RWPE1 (cell line): ENCODE measurements around the gene SMOC2.

ENCODE experiments used
- CTCF ChIA-PET: fragments of 350-600 bp; sonication (Branson Sonifier 250); formaldehyde crosslinking; extraction: SDS; loops from one replicate; lab custom pipeline; 2021; lab: Yijun Ruan, JAX
- POLR2A ChIA-PET: fragments of 400-600 bp; formaldehyde crosslinking; extraction: SDS; loops from one replicate; lab custom pipeline; 2020; ENCODE audit warnings: antibody characterized with exemption; ENCODE audit not compliant: low non-redundant PET; lab: Yijun Ruan, JAX
- DNase-seq: peaks from one replicate; pipeline ENCODE4 v3.0.0; 2012; ENCODE audit warnings: low spot score
- H3K27ac ChIP-seq: fragments of 450-650 bp; 2 replicates; pipeline ENCODE4 v1.5.1; 2017
- CTCF ChIP-seq: fragments of 450-650 bp; conservative IDR thresholded peaks from 2 replicates; pipeline ENCODE4 v1.5.1; 2017; ENCODE audit warnings: low read depth, mild to moderate bottlenecking

Gene SMOC2

GRCh38 chr6:168706471-168707177 lies 265.6 kb downstream of the SMOC2 start:
- TF ChIP-seq CTCF = no peak
- ChIA-PET CTCF (interaction anchor here (0.6 kb wide), 1 partner anchor 42 kb away, joined by 5 read pairs; no protein-coding TSS in a partner anchor), POLR2A (no interaction called here)
- DNase-seq = no peak
- H3K27ac ChIP-seq = no peak overlapping the region

DNA sequence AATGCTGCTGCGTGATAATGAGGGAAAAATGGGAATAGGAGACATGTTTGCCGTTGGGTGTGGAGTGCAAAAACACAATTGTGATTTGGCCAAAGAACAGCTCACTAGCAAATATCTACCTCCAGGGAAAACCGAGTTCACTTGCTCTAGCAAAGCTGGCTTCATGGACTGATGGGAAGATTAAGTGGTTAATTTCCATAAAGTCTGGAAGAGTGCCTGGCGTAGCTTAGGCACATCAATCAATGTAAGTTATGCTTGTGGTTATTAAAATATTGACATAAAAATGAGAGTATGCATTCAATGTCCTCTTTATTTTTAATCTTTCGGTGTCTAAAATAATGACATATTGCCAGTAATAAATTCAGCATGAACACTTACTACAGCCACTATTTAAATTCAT lies 267.5 kb downstream of the SMOC2 start:
- ChIA-PET POLR2A (no interaction called here), CTCF (interaction anchor here (0.6 kb wide), 1 partner anchor 290 kb away, joined by 4 read pairs; no protein-coding TSS in a partner anchor)
- no peak overlapping the region for H3K27ac ChIP-seq
- DNase-seq = no peak
- no peak for TF ChIP-seq CTCF

DNA sequence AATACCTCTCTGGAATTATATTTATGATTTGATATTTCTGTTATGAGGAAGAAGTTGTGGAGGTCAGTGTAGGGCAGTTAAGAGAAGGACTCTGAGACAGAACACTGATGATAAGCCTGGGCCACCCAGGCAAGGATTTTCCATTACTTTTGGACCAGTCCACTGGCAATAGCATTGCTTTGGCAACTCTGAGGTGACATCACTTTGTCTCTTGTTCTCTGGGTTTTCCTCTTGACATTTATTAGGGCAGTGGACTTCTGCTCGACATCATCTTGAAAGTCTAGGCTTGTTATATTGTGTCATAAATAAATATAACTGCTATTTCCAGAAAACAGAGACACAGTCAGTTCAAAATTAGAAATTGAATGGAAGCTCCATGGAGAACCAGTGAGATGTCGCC lies 268.0 kb downstream of the SMOC2 start:
- H3K27ac ChIP-seq = no peak overlapping the region
- TF ChIP-seq CTCF = no peak
- POLR2A ChIA-PET = no interaction called here
- no peak for DNase-seq
- CTCF ChIA-PET = no interaction called here

GRCh38 chr6:168709390-168709789 lies 268.4 kb downstream of the SMOC2 start:
- CTCF ChIA-PET = no interaction called here
- POLR2A ChIA-PET = no interaction called here
- DNase-seq = no peak

DNA sequence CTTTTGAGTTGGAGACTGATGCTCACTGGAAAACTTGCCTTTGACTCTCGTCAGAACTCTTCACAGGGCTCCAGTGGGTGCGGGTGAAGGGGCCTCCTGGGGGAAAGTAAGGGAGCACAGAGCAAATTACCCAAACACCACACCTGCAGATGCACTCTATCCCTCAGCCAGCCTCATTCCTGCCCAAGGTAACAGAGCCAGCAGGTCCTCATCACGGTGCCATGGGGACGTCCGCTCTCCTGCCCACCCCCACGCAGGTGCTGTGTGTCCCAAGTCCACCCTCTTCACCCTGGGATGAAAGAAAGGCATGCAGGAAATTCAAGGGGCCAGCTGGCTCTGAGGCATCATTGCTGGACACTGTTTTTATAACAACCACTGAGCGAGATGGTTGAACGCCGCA lies 269.0 kb downstream of the SMOC2 start:
- no peak for TF ChIP-seq CTCF
- POLR2A ChIA-PET = no interaction called here
- CTCF ChIA-PET = interaction anchor here (0.6 to 1.1 kb wide), 8 partner anchors 21 to 1740 kb away, joined by 3 to 4 read pairs (median 3); no protein-coding TSS in a partner anchor
- no peak for DNase-seq
- no peak overlapping the region for H3K27ac ChIP-seq

More at GRCh38 chr6:168709390-168709789, 268.4 kb downstream of the SMOC2 start:
- no peak overlapping the region for H3K27ac ChIP-seq
- no peak for TF ChIP-seq CTCF

DNA sequence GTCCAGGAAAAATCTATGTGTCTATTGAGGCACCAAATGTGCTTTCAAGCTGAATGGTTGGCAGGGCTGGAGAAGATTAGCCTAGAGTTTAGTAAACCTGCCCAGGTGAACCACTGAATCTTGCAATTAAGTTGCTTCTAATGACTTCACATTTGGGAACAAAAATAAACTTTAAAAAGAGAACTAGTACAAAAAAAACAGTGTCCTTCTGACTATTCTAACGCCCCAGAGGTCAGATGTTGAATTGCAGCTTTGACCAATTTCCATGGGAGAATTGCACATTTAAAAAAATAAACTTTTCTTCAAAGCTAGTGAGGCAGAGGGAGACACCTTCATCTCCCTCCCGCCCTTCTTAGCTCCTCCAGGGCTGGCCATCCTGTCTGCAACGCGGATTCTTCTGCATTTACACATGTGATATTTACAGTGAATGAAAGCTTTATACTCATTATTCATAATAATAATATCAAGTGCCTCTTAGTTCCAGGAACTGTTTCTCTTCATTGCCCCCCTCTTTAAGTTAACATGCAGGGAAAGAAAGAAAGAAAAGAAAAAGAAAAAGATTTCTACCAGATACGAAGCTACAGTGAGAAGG lies 270.2 kb downstream of the SMOC2 start:
- no peak overlapping the region for H3K27ac ChIP-seq
- peak; percentile 8 for DNase-seq
- ChIA-PET CTCF (interaction anchor here (0.6 to 1.2 kb wide), 13 partner anchors 12 to 1610 kb away, joined by 3 to 4 read pairs (median 3); no protein-coding TSS in a partner anchor), POLR2A (no interaction called here)
- peak; percentile 23 for TF ChIP-seq CTCF
